ENCODE measurements around the gene SULT2A1.
"Not testable (repeated sequence)": the region's sequence is repeated elsewhere in the genome, so short reads cannot be mapped to it uniquely, and the experiment has no call there.

Gene SULT2A1, protein sequence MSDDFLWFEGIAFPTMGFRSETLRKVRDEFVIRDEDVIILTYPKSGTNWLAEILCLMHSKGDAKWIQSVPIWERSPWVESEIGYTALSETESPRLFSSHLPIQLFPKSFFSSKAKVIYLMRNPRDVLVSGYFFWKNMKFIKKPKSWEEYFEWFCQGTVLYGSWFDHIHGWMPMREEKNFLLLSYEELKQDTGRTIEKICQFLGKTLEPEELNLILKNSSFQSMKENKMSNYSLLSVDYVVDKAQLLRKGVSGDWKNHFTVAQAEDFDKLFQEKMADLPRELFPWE

DNA sequence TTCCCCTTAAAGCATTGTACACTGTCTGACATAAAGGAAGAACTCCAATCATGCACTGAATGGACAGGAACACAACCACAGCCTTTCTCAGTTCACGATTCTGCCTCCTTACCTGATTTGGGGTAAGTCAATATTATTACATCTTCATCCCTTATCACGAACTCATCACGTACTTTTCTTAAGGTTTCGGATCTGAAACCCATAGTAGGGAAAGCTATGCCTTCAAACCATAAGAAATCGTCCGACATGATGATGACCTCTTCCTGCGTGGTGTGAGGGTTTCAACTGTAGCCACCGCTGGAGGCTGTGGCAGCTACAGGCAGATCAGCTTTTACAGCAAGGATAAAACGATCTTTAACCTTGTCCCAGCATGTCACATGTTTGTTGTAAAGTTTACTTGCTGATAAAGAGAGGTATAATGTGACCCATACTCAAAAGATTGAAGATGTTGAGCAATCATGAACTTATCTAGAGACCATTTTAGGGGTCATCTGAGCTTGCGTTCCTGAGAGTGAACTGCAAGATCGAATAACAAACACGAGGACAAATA lies at the start of gene SULT2A1:
Gene SULT2A1, minus strand, starts transcription at position 306 of the 550 bp plus-strand sequence. Its CDS starts 58 bp downstream, at position 248.
- no peak for FAIRE-seq

DNA sequence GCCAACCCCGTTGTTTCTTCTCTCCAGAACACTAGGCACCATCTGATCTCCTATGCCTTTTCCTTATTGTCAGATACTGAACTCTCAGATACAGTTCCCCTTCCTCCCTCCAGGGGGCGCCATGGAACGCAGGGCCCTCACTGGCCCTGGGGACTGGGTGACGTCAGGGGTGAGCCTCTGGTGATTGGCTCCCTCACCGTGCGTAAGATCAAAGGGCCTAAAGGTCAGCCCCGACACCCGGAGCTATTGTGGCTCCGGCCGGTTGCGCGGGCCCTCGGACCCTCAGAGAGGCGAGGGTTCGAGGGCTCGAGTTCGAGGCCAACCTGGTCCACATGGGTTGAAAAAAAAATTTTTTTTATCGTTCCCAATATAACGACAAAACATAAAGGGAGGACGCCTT lies 42.5 kb upstream of the SULT2A1 start:
- not testable (repeated sequence) for FAIRE-seq

DNA sequence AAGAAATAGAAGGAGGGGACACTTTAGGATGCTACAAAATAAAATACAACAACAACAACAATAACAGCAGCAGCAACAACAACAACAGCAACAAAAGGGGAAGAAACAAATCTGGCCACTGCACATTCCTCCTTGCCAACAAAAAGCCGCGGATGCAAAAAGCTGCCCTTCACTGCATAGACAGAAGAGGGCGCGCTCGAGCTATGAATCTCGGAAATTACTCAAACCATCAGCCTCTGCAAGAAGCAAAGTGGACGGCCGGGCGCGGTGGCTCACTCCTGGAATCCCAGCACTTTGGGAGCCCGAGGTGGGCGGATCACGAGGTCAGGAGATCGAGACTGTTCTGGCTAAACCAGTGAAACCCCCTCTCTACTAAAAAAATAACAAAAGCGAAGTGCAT lies 34.0 kb upstream of the SULT2A1 start:
- FAIRE-seq = not testable (repeated sequence)

DNA sequence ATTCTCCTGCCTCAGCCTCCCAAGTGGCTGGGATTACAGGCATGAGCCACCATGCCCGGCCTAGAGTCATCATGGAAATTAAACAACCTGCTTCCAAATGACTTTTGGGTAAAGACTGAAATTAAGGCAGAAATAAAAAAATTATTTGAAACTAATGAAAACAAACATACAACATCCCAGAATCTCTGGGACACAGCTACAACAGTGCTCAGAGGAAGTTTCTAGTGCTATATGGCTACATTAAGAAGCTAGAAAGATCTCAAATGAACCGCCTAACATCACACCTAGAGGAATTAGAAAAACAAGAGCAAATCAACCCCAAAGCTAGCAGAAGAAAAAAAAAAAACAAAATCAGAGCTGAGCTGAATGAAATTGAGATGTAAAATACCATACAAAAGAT lies 24.1 kb upstream of the SULT2A1 start:
- not testable (repeated sequence) for FAIRE-seq

DNA sequence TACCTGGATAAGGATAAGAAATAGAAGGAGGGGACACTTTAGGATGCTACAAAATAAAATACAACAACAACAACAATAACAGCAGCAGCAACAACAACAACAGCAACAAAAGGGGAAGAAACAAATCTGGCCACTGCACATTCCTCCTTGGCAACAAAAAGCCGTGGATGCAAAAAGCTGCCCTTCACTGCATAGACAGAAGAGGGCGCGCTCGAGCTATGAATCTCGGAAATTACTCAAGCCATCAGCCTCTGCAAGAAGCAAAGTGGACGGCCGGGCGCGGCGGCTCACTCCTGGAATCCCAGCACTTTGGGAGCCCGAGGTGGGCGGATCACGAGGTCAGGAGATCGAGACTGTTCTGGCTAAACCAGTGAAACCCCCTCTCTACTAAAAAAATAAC lies 23.2 kb upstream of the SULT2A1 start:
- not testable (repeated sequence) for FAIRE-seq

DNA sequence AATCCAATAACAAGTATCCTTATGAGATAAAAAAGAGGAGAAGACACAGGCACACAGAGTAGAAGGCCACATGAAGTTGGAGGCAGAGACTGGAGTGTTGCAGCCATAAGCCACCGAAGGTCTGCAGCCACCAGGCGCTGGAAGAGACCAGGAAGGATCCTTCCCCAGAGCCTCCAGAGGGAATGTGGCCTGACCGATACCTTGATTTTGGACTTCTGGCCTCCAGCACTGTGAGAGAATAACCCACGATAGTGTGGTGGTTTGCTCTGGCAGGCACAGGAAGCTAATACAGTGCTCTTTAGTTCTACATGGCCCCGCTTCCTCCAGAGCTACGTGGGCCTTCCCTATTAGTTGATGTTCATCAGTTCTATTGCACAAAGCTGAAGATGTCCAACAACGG lies 15.3 kb upstream of the SULT2A1 start:
- no peak for FAIRE-seq

DNA sequence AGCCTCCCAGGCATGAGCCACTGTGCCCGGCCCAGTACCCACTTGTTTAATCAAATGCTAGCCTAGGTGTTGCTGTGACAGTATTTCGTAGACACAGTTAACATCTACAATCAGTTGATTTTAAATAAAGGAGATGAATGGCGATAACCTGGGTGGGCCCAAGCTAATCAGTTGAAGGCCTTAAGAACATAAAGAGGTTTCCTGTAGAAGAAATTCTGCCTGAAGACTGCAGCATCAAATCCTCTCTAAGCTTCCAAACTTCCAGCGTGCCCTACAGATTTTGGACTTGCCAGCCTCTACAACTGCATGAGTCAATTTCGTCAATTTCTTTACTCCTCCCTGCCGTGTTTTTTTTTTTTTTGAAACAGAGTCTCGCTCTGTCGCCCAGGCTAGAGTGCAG lies 13.2 kb upstream of the SULT2A1 start:
- no peak for FAIRE-seq

DNA sequence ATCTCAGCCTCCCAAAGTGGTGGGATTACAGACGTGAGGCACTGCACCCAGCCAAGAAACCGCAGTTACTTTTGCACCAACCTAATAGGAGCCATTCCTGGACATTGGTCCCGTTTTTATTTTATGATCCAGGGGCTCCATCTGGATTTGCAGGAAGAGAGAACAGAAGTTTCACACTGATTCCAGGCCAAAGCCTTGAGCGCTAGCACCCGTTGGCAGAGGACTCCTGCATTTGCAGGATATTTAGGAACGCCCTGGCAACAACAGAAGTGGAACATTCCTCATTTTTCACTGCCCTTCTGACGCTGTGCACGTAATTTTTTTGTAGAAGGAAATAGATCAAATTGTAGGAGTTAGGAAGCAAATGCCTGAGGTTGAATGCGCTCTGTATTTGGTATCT lies 11.7 kb upstream of the SULT2A1 start:
- FAIRE-seq = no peak

DNA sequence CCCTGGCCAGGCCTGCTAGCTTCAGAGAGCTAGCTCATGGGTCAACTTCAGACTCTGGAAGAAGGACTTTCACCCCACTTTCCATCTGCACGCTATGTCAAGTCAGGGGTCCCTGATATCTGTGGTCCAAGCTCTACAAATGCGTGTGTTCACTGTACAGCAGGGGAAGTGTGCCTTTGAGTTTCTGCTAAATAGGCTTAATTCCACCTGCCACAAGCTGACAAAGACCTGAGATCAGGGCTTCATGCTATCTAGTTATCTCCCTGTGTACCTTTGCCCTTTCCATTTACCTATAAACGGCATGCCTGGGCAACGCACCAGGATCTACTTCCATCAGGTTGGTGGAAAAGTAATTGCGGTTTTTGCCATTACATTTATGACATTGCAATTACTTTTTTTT lies 10.7 kb upstream of the SULT2A1 start:
- FAIRE-seq = no peak

DNA sequence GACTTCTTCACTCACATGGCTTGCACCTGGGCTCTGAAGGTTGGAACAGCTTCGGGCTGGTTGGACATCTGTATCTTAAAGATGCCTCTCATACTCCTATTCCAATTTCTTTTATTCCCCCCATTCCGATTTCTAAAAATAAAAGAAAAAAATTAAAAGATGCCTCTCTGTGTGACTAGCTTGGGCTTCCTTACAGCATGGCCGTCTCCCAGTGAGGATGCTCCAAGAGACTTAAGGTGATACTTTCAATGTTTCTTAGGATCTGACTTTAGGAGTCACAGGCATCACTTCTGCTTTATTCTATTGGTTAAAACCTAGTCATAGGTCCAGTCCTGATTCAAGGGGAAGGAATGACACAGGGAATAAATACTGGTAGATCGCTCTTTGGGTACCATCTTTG lies 9.9 kb upstream of the SULT2A1 start:
- FAIRE-seq = no peak

DNA sequence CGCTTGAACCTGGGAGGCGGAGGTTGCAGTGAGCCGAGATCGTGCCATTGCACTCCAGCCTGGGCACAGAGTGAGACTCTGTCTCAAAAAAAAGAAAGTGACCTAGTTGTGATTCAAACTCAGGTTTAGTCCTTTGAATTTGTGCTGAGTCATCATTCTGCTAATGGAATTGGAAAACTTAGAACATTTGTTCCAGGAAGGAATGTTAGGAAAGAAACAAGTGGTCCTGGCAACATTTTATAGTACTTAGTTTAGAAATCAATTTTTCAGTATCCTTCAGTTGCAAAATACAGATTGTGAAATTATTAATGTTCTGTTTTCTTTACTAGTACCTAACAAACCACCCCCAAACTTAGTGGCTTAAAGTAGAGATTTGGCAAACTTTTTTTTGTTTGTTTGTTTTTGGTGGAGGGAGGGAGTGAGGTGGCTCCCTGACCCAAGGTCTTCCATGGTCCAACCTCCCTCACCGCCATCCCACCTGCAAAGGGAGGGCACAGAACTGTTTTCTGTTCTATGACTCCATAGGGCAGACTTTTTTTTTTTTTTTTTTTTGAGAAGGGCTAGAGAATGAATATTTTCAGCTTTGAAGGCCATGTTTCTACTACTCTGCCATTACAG lies 9.2 kb upstream of the SULT2A1 start:
- no peak for FAIRE-seq

DNA sequence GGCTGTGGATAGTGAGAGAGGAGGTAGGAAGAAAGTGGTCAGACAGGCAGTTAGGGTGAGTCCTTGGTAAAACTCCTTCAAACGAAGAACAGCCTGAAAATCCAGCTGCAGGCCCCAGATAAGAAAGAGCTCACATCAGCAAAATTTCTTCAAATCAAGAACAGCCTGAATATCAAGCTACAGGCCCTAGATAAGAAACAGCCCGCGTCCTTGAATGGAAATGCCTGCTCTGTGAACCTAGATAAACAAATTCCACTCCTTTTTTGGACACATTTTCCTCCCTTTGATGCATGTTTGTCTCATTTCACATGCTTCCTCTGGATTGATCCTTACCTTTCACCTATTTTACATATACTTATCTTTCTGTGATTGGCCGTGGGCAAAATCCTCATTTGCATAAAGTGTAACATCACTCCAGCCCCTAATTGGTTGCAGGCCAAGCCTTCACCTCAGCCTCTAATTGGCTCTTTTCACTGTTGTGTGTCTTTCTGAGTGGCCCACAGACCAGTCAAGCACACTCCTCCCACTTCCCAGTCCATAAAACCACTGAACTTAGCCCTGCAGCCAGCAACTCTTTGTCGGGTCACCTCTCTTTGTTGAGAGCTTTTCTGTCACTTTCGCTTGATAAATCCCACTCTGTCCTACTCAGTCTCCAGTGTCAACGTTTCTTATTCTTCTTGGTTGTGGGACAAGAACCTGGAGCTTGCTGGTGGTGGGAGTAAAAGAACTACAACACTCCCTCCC lies 6.0 kb upstream of the SULT2A1 start:
- FAIRE-seq = no peak

DNA sequence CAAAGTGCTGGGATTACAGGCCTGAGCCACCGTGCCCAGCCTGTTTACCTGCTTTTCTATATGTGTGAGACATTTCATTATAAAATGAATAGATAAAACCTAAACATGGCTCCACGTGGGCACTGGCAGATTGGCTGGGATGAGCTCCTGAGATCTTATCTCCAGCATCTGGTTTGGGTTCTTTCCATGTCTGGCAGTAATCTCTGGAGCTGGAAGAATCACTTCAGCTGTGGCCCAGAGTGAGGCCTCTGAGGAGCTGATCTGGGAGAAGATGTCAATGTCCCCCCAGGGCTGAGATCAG lies 5.5 kb upstream of the SULT2A1 start:
- FAIRE-seq = no peak

DNA sequence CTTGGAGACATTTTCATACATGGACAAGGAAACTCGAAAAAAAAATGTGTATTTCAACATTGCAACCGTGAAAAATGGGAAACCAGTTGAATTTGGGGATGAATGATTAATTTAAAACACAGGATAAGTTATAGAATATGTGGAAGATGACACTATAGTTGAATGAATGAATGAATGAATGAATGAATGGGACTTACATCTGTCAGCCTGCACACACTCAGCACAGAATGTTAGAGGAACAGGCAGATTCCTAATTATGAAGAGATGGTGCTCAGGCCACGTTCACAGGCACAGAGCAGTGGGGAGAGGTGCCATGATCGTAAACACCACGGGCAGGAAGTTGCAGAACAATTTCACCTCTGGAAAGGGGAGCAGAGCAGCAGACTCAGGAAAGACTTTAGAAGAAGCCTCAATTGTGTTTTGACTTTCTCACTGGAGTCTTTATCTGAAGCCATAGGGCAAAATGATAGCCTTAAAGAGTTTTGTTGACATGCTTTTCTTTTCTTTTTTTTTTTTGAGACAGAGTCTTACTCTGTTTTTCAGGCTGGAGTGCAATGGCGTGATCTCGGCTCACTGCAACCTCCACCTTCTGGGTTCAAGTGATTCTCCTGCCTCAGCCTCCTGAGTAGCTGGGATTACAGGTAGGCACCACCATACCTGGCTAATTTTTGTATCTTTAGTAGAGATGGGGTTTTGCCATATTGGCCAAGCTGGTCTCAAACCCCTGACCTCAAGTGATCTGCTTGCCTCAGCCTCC lies 4.9 kb upstream of the SULT2A1 start:
- FAIRE-seq = no peak

DNA sequence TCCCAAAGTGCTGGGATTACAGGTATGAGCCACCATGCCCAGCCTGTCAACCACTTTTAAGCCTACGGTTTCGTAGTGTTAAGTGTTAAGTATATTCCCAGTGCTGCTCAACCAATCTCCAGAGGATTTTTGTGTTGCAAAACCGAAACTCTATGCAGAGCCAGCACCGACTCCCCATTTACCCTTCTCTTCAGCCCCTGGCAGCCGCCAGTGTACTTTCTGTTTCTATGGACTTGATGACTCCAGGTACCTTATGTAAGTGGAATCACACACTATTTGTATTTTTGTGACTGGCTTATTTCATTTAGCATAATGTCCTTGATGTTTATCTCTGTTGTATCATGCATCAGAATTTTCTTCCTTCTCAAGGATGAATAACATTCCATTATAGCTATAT lies 1.1 kb downstream of the SULT2A1 start:
- FAIRE-seq = no peak

DNA sequence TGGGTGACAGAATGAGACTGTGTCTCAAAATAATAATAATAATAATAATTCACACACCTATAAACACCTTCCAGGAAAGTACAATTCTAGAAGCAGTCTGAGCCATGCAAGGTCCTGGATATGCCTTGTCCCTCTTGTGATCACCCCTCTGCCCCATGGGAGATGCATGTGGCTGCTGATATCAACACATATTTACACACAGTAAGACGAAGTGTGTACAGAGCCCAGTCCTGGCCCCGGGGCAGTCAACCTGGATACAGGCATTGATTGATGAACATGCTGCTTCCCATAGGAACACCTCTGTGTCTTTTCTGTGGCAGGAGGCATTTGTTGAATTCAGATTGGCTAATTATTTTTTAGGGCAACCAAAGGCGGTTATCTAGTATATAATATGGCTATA lies 3.2 kb downstream of the SULT2A1 start:
- FAIRE-seq = no peak

DNA sequence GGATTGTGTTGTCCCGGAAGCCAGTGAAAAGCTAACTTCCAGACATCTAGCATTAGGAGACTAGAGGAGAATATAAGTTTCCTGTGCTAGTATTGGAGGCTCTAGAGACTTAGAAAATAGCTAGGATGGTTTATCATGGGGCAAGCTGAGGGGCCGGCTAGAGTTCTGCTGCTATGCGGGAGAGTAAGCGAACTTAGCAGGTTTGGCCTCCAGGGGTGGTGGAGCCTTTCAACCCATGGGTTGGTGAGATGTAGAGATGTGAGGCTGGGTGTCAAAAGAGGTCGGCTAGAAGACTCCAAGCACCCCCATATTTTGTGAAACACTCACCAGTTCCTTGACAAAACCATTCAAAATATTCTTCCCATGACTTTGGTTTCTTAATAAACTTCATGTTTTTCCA lies 4.4 kb downstream of the SULT2A1 start:
- no peak for FAIRE-seq

DNA sequence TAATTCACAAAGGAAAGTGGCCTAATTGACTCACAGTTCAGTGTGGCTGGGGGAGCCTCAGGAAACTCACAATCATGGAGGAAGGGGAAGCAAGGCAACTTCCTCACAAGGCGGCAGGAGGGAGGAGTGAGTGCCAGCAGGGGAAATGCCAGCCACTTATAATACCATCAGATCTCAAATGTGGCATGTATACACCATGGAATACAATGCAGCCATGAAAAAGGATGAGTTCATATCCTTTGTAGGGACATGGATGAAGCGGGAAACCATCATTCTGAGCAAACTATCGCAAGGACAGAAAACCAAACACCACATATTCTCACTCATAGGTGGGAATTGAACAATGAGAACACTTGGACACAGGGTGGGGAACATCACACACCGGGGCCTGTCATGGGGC lies 6.7 kb downstream of the SULT2A1 start:
- not testable (repeated sequence) for FAIRE-seq

DNA sequence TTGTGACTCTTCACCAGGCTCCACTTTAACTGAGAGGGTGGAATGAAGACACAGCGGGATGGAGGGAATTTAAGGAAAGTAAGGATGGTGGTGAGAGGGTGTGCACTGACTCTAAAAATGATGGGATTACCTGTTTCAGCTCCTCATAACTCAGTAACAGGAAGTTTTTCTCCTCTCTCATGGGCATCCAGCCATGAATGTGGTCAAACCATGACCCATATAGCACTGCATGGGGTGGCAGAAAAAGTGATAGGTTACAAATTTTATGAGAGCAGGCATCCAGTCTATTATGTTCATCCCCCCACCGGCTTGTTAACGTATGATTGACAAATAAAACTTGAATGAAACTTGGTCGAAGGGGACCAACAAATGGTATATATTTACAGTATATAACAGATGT lies 7.2 kb downstream of the SULT2A1 start:
- no peak for FAIRE-seq

DNA sequence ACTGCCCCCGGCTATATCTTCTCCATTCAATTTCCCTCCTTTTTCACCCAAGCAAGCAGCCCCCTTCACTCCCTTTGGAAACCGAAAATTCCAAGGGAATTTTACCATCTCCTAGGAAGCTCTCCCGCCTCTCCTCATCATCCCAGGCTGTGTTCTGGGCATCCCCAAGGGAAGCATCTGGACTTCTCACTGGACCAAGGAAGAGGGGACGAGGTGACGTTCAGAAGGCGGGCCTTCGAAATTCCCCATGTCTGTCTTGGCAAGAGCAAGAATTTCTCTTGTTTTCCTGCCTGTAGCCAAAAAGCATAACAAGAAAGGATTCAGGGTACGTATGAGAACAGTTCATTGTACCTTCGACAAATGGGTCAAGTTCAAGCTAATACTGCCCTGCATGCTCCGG lies 20.9 kb downstream of the SULT2A1 start:
- no peak for FAIRE-seq

DNA sequence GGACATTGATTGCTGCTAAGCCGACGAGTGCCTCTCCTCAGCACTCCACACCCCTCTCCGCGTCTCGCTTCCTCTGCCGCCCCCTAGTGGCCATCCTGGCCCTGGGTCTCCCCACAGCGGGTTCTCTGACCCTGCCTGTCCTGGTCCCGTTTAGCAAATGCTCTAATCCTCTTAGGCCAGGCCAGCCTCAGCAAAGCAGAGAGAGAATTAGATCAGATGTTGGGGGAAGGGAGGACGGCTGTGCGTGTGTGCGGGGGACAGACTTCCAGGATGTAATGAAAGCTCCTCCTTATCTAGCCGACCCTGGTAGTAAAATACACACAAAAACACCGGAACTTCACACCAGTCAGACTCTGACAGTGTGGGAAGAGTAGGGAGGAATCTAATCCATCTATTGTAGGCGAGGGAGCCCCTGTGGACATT lies 22.6 kb downstream of the SULT2A1 start:
- FAIRE-seq = no peak

DNA sequence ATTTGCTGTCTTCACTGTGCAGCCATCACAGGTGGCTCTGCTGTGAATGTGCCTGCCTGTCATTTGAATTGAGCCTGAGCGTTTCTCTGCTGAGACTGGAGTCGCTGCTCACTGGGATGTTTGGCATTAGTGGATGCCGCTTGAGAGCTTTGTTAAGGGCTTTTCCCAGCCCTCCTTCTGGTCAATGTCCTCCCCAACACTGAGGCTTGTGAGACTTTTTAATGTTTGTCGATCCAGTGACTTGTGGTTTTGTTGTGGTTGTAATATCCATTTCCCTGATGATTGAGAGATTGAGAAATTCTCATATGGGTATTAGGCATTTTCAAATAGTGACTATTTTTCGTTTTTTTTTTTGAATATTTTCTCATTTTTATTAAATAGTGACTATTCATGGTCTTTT lies 24.5 kb downstream of the SULT2A1 start:
- FAIRE-seq = no peak

DNA sequence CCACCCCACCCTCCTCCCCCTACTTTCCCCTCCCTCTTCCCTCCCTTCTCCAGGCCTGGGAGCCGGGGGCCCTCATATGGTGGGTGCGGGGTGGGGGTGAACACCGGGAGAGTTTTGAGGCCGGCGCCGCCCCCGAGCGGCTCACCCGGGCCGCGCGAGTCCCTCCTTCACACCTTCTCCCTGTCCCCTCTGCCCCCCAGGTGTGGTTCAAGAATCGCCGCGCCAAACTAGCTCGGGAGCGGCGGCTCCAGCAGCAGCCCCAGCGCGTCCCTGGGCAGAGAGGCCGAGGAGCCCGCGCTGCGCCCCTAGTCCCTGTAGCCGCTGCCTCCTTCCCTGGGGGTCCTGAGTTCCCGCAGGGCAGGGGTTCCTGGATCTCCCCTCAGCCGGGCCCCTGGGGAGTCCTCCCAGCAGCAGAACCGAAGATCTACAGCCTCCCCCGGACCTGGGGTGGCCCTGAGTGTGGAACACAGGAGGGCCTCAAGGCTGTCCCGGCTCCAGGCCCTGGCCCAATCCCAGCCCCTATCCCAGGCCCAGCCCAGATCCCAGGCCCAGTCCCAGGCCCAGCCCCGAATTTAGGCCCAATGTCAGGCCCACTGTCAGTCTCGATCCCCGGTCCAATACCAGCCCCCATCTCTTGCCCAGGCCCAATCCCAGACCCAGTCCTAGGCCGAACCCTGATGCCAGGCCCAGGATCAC lies 25.4 kb downstream of the SULT2A1 start:
- FAIRE-seq = no peak

Data from islet of Langerhans (tissue), 1 donor.